Raji (cell line): Measurements from ENCODE around the gene MACROH2A1.

ENCODE experiments used
- POLR2A ChIP-seq: IDR thresholded peaks from 2 replicates; pipeline ENCODE4 v1.6.1; 2011; ENCODE audit warnings: low read depth, low read length, control low read depth; ENCODE audit not compliant: insufficient read depth

The MACROH2A1 gene

DNA sequence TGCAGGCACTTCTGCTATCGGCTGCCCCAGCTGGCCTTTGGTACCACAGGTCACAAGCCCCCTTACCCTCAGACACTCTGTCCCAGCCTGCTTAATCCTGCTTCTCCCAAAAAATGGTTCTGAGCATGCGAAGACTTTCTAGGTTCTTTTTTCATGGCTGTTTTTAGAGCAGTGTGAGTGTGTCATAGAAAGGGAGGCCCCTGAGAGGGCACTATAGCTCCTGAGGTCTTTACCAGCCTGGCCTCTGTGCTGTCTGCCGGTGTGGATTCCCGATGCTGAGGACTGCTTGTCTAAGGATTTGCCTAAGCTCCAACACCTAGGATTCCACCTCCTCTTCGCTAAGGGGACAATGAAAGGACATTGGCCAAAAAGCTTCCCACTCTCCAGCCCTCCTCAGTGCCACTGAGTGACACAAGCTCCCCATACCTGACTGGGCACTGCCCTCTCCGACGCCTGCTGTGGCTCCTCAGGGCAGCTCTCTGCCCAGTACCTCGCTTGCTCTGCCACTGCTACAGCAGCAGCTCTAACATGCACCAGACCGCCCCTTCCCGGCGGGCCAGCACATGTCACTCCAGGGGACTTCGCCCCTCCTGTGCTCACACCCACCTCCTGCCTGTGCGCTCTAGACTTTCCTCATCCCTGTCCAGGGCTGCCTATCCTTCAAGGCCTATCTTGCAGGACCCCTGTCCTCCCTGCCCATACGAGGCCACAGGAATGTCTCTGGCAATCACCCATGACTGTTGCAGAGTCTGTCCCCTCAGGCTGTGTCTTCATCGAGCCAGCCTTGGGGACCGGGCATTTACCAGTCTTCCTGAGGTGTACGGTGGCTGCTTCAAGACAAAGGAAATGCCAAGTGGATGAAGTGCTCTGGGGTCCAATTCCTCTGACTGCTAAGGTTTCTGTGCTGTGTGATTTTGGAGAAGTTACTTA is 21.0 kb downstream of the MACROH2A1 start:
- TF ChIP-seq POLR2A, result no peak

DNA sequence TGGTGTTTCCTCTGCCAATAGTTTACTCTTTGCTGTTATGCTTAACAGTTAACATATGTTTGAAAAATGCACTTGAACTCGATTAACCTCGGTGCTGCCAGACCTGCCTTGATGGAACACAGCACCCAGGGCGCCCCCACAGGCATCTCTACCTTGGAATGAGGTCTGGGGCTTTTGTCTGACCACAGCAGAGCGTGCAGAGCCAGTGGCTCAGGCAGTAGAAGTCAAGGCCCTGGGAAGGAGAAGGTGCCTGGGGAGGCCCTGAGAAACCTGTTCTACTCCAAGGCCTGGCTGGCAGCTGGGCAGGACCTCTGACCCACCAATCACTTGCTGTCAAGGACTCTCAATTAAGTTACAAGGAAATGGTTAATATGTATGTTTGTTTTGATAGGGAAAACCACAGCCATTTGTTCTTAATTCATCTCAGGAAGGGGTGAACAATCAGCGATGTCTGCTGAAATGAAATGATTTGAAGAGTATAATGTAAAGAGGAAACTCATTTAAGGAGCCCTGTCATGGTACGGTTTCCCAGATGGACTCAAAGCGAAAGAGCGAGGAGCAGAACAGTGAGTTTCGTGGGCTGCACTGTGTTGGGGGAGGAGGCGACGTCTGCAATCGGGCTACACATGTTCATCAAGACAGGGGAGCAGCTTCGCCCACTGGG is 21.9 kb downstream of the MACROH2A1 start:
- TF ChIP-seq POLR2A, result no peak

GRCh38 chr5:135375040-135375793 is 23.8 kb downstream of the MACROH2A1 start:
- no peak for TF ChIP-seq POLR2A

- no peak for TF ChIP-seq POLR2A
These were observed 25.1 kb downstream of the MACROH2A1 start for GRCh38 chr5:135373736-135374515.

DNA sequence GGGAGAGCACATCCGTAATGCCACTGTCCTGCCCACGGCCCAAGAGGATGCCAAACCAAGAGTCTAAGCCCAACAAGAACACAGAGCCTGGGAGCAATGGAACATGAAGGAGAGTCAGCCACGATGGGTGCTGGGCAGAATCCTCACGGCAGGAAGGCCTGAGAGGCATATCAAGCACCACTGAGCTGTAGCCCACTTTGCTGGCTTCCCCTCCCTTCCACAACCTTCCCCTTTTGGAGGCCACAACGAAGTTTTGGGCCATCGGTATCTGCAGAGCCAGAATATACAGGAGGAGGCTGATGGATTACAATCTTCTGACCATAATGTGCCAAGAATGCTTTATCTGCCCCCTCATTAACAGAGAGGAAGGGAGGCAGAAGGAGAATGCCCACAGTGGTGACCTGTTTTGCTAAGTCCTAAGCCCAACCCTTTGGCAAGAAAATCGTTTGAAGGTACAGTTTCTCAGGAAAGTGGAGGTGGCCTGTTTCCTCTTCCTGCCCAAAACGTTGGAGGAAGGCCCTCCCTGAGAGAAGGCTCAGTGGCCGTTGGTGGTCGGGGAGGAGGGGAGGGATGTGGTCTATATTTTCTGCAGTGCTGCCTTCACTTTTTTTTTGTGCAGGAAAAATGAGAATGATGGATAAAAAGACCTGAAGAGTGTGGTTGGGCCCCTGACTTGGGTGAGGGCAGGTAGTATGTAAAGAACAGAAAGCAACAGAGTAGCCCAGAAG is 26.2 kb downstream of the MACROH2A1 start:
- no peak for TF ChIP-seq POLR2A

- TF ChIP-seq POLR2A, result no peak
These were observed 27.3 kb downstream of the MACROH2A1 start for GRCh38 chr5:135371622-135372232.

GRCh38 chr5:135369952-135370351 is 29.1 kb downstream of the MACROH2A1 start:
- TF ChIP-seq POLR2A, result no peak

GRCh38 chr5:135367554-135367953 is 31.5 kb downstream of the MACROH2A1 start:
- no peak for TF ChIP-seq POLR2A

- no peak for TF ChIP-seq POLR2A
These were observed 32.0 kb downstream of the MACROH2A1 start for GRCh38 chr5:135367076-135367475.

- no peak for TF ChIP-seq POLR2A
These were observed 33.8 kb downstream of the MACROH2A1 start for GRCh38 chr5:135365281-135365680.

DNA sequence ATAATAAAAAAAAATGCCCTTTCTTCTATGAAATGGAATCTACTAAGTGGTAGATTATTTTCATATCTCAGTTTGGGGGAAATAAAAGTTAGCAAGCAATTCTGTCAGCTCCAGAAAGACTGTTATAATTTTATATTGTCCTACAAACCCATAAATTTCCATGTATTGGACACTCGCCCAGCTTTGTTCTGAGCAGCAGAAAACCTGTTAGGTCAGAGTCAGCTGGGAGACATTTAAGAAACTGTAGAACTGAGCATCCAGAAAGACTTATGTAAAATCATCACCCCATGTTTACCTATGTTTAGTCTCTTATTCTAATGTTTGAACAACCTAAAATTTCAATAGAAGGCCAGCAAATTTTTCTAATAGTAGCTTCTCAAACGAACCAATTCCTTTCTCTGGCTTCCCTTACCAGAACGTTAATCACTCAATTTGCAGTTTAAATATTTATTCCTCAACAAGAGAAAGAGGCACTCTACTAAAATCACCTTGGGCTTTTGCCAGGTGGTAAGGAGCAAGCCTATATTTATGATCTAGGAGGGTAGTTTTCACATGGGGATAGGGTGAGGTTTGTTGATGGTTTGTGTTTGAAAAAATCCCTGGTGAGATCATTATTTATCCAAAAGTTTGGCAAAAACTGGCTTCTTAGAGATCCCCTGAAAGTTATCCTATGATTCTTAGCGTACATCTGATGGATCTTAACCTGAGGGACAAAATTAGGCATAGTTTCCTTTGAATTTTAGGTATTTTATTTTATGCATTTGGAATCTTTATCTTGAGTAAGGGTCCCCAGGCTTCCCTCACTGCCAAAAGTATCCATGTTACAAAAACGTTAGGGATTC is 34.4 kb downstream of the MACROH2A1 start:
- no peak for TF ChIP-seq POLR2A

- TF ChIP-seq POLR2A, result no peak
These were observed 36.9 kb downstream of the MACROH2A1 start for GRCh38 chr5:135362102-135362501.

- TF ChIP-seq POLR2A, result no peak
These were observed 38.5 kb downstream of the MACROH2A1 start for GRCh38 chr5:135360278-135361274.
